Suprapubic skin (tissue), 4 donors: ENCODE results near the gene ATP5F1B. TPM values are rescaled to one million over a fixed set of nuclear protein-coding genes. Genes with fewer than 3 reads are reported as not detected.

Source experiments
- DNase-seq, 2 donors: peaks; one replicate each; pipeline ENCODE4 v3.0.0-alpha.2; 2019; ENCODE audit warnings: low spot score in 2 of 2
- H3K27ac ChIP-seq: fragments of 200-600 bp; sonication (generic); one replicate; pipeline ENCODE4 v1.5.1; 2019
- H3K27me3 ChIP-seq: fragments of 200-600 bp; sonication (generic); one replicate; pipeline ENCODE4 v1.5.1; 2019
- H3K36me3 ChIP-seq: fragments of 200-600 bp; sonication (generic); one replicate; pipeline ENCODE4 v1.5.1; 2019
- H3K4me1 ChIP-seq: fragments of 200-600 bp; sonication (generic); one replicate; pipeline ENCODE4 v1.5.1; 2019
- H3K4me3 ChIP-seq: fragments of 200-600 bp; sonication (generic); one replicate; pipeline ENCODE4 v1.5.1; 2019; ENCODE audit warnings: mild to moderate bottlenecking
- H3K9me3 ChIP-seq: fragments of 200-600 bp; sonication (generic); one replicate; pipeline ENCODE4 v1.5.1; 2019
- EP300 ChIP-seq: sonication (generic); formaldehyde crosslinking; IDR thresholded peaks from one replicate; pipeline ENCODE4 v1.6.1; 2017; ENCODE audit warnings: antibody characterized with exemption
- POLR2A ChIP-seq, 2 donors: fragments of 450-650 bp; IDR thresholded peaks; one replicate each; pipeline ENCODE4 v1.6.1; 2017; ENCODE audit warnings: antibody characterized with exemption in 2 of 2, mild to moderate bottlenecking in 2 of 2, moderate library complexity in 2 of 2
- POLR2AphosphoS5 ChIP-seq, 3 donors: sonication (generic); formaldehyde crosslinking; IDR thresholded peaks; one replicate each; pipeline ENCODE4 v1.6.1; 2017; ENCODE audit warnings: antibody characterized with exemption in 3 of 3
- WGBS: methylation state at CpG from one replicate; pipeline ENCODE4 v1.1.5; 2018; 5-methylcytosine and 5-hydroxymethylcytosine counted together
- total RNA-seq, 4 donors: library from RNA; depleted of rRNA; stranded (reverse); fragments of >200 nt; gene quantifications; one replicate each; pipeline ENCODE4 v1.1.0, GENCODE V29; 2016
- TF ChIP-seq, protein P1 (sequence below), 2 donors: fragments of 200-600 bp in 1 of 2; fragments of 450-650 bp in 1 of 2; sonication (generic) in 1 of 2; IDR thresholded peaks; one replicate each; pipeline ENCODE4 v1.5.1; 2016 to 2019; ENCODE audit warnings: antibody characterized with exemption in 2 of 2, mild to moderate bottlenecking in 1 of 2, moderate library complexity in 1 of 2

The ATP5F1B gene
- 100 to 1,000 TPM; 423 to 515 (median 438) TPM for total RNA-seq

DNA sequence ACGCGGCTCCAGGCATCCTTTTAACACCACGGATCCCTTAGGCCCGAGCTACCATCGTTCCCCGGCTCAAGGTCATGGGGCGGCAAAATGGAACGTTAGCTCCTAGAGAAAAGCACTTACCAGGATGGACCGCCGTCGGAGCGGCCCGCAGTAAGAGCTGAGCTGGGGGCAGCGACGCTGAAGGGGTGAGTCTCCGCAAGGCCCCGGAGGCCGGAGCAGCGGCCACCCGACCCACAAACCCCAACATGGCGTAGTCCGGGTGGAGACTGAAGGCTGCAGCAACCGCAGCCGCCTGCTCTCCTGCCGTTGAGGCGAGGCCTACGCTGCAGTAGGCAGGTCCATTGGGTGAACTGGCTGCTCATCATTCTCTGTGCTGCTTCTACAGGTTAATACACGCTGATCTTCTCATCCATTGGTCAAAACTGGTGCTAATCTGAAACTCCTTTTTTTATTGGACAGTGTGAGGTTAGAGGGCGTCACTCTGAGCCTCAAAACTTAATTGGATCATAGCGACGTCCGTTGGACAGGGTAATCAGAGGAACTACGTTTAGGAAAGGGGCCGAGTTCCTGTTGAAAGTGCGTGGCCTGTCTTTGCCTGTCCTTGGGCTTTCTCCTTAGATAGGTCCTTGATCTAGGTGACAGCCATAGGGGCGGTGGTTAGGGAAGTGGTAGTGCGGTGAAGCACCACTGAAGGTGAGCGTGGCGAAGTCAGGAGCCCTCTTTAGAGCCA, at the start of gene ATP5F1B:
Gene ATP5F1B (minus strand): TSS at position 268 of the 730 bp plus-strand sequence. CDS start 21 bp downstream, at position 247.
- H3K36me3 ChIP-seq = peaks cover 33% of the 10 kb centered on the region
- H3K4me1 ChIP-seq = peaks cover 37% of the 10 kb centered on the region
- peak; percentile 95 to 97 for DNase-seq
- no peaks in the 10 kb centered on the region for H3K27me3 ChIP-seq
- peak within 1 kb of the TSS; percentile 77 for H3K4me3 ChIP-seq
- TF ChIP-seq EP300 (no peak), POLR2AphosphoS5 (IDR thresholded peaks at IDR 0.05) (peak; percentile 94 to 97 (median 97)), POLR2A (IDR thresholded peaks at IDR 0.05) (peak; percentile 93 to 98)
- TF ChIP-seq, protein P1, sequence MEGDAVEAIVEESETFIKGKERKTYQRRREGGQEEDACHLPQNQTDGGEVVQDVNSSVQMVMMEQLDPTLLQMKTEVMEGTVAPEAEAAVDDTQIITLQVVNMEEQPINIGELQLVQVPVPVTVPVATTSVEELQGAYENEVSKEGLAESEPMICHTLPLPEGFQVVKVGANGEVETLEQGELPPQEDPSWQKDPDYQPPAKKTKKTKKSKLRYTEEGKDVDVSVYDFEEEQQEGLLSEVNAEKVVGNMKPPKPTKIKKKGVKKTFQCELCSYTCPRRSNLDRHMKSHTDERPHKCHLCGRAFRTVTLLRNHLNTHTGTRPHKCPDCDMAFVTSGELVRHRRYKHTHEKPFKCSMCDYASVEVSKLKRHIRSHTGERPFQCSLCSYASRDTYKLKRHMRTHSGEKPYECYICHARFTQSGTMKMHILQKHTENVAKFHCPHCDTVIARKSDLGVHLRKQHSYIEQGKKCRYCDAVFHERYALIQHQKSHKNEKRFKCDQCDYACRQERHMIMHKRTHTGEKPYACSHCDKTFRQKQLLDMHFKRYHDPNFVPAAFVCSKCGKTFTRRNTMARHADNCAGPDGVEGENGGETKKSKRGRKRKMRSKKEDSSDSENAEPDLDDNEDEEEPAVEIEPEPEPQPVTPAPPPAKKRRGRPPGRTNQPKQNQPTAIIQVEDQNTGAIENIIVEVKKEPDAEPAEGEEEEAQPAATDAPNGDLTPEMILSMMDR (IDR thresholded peaks at IDR 0.05) = no peak
- no peaks in the 10 kb centered on the region for H3K9me3 ChIP-seq
- peak within 1 kb of the TSS; percentile 91 for H3K27ac ChIP-seq
- WGBS = under 1% methylated on average over 26 of the region's 39 CpGs

GRCh38 chr12:56694161-56694560, 48.4 kb upstream of the ATP5F1B start:
- no peaks in the 10 kb centered on the region for H3K9me3 ChIP-seq
- H3K27ac ChIP-seq = no peak overlapping the region
- no peak overlapping the region for H3K4me3 ChIP-seq
- H3K27me3 ChIP-seq = no peaks in the 10 kb centered on the region
- peaks cover 5% of the 10 kb centered on the region for H3K4me1 ChIP-seq
- H3K36me3 ChIP-seq = no peaks in the 10 kb centered on the region
- TF ChIP-seq, protein P1 (IDR thresholded peaks at IDR 0.05) = no peak
- TF ChIP-seq POLR2AphosphoS5 (IDR thresholded peaks at IDR 0.05) (no peak), EP300 (no peak), POLR2A (IDR thresholded peaks at IDR 0.05) (no peak)
- peak in 1 of 2 donors; percentile 6 for DNase-seq
- WGBS = 71% methylated on average over 5 of the region's 5 CpGs

- DNase-seq = no peak
- 0% methylated on average over 7 of the region's 7 CpGs for WGBS
- peaks cover 38% of the 10 kb centered on the region for H3K4me1 ChIP-seq
- H3K9me3 ChIP-seq = no peaks in the 10 kb centered on the region
- TF ChIP-seq POLR2AphosphoS5 (IDR thresholded peaks at IDR 0.05) (no peak), EP300 (no peak), POLR2A (IDR thresholded peaks at IDR 0.05) (no peak)
- TF ChIP-seq, protein P1 (IDR thresholded peaks at IDR 0.05) = no peak
- peak overlapping the region; percentile 97 for H3K27ac ChIP-seq
- peak overlapping the region; percentile 75 for H3K4me3 ChIP-seq
- H3K36me3 ChIP-seq = no peaks in the 10 kb centered on the region
- H3K27me3 ChIP-seq = no peaks in the 10 kb centered on the region
Measured at GRCh38 chr12:56688846-56689109, 43.0 kb upstream of the ATP5F1B start.

DNA sequence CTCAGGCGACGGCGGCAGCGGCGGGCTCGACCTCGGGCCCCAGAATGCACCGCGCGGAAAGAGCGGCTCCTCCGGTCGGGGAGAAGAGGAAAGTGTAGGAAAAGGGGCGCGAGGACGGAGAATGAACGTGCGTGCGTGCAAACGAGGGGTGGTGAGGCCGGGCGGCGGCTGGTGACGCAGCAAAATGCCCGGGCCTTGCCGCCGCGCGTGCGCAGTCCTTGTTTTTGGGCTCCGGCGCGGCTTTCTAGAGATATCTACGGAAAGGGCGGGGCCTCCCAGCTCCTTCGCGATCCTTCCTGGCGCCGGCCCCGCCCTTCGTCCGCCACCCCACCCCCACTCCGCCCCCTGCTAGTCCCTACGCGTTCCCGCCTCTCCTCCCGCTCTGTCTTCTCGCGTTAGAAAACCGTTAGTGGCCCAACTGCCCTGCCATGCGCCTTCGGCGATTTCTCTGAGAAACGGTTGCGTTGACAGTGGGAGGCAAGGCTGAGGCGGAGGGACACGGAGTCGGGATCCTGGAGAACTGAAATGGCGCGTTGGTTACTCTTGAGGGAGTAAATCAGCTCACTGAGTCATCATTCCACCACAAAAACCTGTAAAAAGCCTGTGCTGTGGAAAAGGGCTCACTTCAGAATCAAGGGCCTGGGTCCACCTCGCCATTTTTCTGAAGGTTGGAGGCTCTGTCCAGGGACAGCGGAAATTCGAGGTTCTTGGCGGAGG, 42.5 kb upstream of the ATP5F1B start, which contains the start of gene PTGES3:
Gene PTGES3 (minus strand): TSS at position 156 of the 717 bp plus-strand sequence. CDS start 285 bp downstream, outside the sequence.
- DNase-seq = peak; percentile 98
- no peaks in the 10 kb centered on the region for H3K9me3 ChIP-seq
- peak within 1 kb of the TSS; percentile 97 for H3K27ac ChIP-seq
- H3K4me3 ChIP-seq = peak within 1 kb of the TSS; percentile 75
- under 1% methylated on average over 61 of the region's 64 CpGs for WGBS
- no peaks in the 10 kb centered on the region for H3K27me3 ChIP-seq
- no peaks in the 10 kb centered on the region for H3K36me3 ChIP-seq
- TF ChIP-seq POLR2AphosphoS5 (IDR thresholded peaks at IDR 0.05) (peak; percentile 34 to 80 (median 78)), POLR2A (IDR thresholded peaks at IDR 0.05) (peak; percentile 56 to 92), EP300 (no peak)
- TF ChIP-seq, protein P1 (IDR thresholded peaks at IDR 0.05) = no peak
- peaks cover 39% of the 10 kb centered on the region for H3K4me1 ChIP-seq
